ENCODE data around the gene TM7SF2. TPM values are rescaled to one million over a fixed set of nuclear protein-coding genes. Genes with fewer than 3 reads are reported as not detected.
"Not testable (repeated sequence)": the region's sequence is repeated elsewhere in the genome, so short reads cannot be mapped to it uniquely, and the experiment has no call there.

Gene TM7SF2
- polyA plus RNA-seq, 10 donors = 6.4 to 12.8 (median 10.2) TPM

DNA sequence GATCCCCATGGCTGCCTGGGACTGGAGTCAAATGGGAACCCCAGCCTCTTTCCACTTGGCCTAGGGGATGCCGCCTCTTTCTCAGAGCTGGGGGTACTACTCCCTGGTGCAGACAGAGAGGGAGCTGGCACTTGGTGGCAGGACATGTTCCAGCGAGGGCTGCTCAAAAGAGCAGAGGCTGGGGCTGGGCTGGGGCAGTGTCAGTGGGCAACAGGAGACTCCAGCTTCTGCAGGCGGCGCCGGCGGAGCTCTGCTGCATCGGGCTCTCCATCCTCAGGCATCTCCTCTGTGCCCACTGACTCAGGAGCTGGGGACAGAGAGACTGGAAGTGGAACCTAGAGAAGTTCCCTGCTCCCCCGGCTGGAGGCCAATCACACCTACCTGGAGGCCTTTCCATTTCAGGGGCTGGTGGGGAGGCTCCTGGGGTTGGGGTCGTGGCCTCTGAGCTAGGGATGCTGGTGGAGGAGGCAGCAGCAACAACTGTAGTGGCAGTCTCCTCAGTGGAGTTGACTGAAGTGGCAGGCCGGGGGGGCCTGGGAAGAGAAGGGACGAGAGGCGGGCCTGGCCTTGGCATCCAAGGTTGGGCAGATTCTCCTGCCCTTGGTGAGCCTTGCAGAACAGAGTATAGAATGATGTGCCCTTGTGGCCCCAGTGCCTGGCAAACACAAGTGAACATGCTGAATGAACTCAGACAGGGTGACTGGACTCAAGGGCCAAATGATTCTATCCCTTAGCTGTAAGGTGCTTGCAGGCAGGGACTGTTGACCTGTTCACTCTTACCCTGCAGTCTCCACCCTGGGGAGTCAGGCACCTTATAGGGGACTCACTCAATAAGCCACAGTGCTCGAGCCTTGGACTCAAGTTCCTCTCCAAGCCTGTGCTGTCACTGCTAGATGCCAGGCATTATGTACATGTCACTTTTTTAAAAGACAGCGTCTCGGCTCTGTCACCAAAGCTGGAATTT, 16.8 kb downstream of the TM7SF2 start:
- no peak for DNase-seq

GRCh38 chr11:65129649-65130441, 18.2 kb downstream of the TM7SF2 start:
- no peak for DNase-seq

DNA sequence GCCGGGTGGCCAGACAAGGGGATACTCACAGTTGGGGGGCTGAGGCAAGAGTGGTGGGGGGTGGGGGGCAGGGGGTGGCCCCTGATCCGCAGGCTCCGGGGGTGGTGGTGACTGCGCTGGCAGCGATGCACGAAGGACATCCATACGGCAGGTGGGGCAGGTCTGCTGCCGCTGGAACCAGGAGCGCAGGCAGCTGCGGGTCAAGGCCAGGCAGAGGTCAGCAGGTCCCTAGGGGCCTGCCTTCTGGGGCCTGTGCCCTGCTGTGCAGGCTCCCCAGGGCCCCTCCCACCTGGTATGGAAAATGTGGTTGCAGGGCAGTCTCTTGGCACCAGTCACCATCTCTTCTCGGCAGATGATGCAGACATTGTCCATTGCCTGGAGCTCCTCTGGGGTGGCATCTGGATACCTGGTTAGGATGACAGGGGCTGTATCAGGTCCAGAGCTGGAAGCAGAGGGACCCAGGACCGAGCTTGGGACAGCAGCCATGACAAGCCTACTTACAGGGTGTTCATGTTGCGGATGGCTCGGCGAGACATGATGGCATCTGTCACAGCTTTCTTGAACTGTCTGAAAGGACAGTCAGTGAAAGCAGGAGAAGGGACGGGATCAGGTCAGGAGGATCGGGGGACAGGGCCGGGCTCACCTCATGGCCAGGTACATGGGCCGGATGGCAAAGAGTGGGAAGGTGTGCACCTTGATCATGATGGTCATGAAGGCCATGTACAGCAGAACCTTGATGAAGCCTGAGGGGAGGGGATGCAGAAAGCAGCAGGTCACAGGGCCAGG, 19.2 kb downstream of the TM7SF2 start:
- DNase-seq = no peak

DNA sequence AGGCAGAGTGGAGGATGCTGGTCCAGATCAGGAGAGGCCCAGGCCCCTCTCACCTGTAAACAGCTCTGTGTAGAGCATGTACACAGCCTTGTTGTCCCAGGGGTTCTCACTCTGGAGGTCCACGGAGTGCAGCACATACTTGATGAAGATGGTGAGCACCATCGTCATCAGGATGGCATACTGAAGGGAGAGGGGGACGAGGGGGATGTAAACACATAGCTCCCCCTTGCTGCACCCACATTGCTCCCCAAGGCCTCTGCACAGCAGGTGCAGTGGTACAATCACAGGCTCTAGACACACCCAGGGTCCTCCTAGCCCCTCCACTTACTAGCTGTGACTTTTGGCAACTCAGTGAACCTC, 19.7 kb downstream of the TM7SF2 start:
- no peak for DNase-seq

GRCh38 chr11:65131895-65132237, 20.2 kb downstream of the TM7SF2 start:
- DNase-seq = no peak

DNA sequence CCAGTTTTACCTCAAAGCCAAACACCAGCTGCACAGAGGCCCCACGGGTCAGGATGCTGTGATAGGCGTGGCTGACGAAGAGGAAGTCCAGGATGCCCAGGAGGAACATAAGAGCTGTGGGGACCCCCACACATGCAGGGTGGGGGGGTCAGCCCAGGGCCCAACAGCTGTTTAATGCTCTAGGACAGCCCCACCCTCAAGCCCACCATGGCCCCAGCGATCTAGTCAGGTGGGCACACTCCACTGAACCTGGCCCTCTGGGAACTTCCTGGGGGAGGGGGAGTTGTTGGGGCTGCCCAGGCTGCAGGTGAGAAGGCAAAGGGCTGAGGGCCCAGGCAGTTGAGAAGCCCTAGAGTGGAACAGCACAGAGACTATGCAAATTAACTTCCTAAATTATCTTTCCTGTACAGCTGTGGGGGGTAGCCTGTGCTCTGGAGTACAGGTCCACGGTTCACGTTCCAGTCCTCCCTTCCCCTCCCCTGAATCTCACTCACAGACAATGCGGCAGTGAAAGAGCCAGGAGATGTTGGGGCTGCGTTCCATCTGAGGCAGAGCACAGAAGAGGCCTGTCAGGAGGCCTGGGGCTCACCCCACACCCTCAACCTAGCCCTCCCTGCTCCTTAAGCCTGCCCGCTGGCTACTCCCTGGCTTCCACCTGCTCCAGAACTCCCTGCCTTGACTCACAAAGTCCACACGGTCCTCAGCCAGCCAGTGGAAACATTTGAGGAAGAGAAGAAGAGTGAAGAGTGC, 20.7 kb downstream of the TM7SF2 start:
- no peak for DNase-seq

DNA sequence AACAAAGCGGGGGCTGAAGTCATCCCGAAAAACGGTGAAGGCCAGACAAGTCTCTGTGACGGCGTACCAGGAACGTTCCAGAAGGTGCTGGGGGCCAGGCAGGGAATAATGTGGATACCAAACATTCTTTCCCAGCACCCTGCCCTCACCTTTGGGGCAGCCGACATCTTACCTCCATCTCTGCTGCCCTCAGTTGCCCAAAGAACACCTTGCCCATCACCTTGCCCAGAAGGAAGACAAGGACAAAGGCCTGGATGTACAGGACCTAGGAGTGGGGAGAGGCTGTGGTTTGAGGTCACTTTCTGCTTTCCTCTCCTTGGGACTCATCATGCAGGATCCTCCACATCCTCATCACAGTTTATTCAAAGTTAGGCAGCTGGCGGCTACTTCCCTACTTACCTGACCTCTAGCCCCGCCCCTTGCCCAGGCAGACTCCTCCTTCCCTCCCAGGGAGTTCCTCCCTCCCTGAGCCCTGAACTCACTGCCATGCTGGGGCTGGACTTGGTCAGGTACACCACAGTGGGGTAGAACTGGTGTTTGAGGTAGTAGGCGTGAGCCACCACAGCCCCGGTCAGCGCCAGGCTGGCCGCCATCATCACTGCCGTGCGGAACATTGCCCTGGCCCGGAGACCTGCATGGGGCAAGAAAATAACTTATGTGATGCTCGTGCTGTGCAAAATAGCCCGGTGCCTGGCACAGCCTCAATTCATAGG, 21.5 kb downstream of the TM7SF2 start:
- DNase-seq = peak in 1 of 3 donors; percentile 43

- DNase-seq = peak in 2 of 3 donors; percentile 88 to 92
These were observed 22.1 kb downstream of the TM7SF2 start for GRCh38 chr11:65133724-65134123.

GRCh38 chr11:65134240-65134951, 22.7 kb downstream of the TM7SF2 start, which contains the start of gene SYVN1:
Gene SYVN1 (minus strand): TSS chr11:65134519. CDS start chr11:65133601, 918 bp downstream.
- DNase-seq = peak; percentile 90 to 98 (median 96)

GRCh38 chr11:65134952-65135632, 23.4 kb downstream of the TM7SF2 start:
- DNase-seq = peak; percentile 92 to 98 (median 96)

GRCh38 chr11:65135633-65136145, 24.0 kb downstream of the TM7SF2 start:
- DNase-seq = no peak

- no peak for DNase-seq
These were observed 24.9 kb downstream of the TM7SF2 start for GRCh38 chr11:65136515-65137096.

DNA sequence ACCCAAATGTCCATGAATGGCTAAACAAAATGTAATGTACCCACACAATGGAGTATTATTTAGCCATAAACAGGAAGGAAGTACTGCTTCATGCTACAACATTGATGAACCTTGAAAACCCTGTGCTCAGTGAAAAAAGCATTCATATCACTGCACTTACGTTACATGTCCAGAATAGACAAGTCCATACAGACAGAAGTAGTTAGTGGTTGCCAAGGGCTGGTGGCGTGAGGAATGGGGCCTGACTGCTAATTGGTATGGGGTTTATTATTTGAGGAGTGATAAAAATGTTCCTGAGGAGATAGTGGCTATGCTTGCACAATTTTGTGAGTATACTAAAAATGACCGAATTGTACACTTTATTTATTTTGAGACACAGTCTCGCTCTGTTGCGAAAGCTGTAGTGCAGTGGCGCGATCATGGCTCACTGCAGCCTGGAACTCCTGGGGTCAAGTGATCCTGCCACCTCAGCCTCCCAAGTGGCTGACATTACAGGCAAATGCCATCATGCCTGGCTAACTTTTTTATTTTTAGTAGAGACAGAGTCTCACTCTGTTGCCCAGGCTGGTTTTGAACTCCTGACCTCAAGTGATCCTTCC, 30.3 kb downstream of the TM7SF2 start:
- no peak for DNase-seq

- no peak for DNase-seq
These were observed 35.8 kb downstream of the TM7SF2 start for GRCh38 chr11:65147352-65148075.

DNA sequence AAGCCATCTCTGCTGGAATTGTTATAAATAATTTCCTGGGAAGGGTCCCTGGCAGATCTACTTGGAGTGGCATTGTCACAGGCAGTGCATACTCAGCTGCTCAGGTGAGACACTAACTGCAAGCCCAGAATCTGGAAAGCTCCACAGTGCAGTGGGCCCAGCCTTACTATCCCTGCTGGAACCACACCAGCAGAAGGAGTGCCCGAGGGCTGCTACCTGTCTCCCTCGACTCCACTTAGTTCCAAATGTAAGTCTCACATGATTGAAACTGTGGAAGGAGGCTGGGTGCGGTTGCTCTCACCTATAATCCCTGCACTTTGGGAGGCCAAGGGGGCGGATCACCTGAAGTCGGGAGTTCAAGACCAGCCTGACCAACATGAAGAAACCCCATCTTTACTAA, 37.0 kb downstream of the TM7SF2 start:
- DNase-seq = no peak

GRCh38 chr11:65150131-65150508, 38.4 kb downstream of the TM7SF2 start:
- DNase-seq = not testable (repeated sequence)

- DNase-seq = peak; percentile 75 to 87 (median 78)
These were observed 39.0 kb downstream of the TM7SF2 start for GRCh38 chr11:65150509-65151299.

Measured in muscle of back (tissue), 11 donors.